K562 (cell line): ENCODE measurements around the gene PGPEP1. TPM values are rescaled to one million over a fixed set of nuclear protein-coding genes. Genes with fewer than 3 reads are reported as not detected.

Experiments
- BRD9 ChIP-seq: fragments of 450-650 bp; IDR thresholded peaks from 2 replicates; pipeline ENCODE4 v1.6.1; 2018; ENCODE audit warnings: low read depth; ENCODE audit not compliant: partially characterized antibody
- E2F3 ChIP-seq: fragments of 250-450 bp; sonication (Bioruptor Pico); IDR thresholded peaks from 2 replicates; pipeline ENCODE4 v1.4.0; 2020; ENCODE audit warnings: mild to moderate bottlenecking
- HDAC1 ChIP-seq, 2 experiments: fragments of 450-650 bp; IDR thresholded peaks; 2 replicates each; pipeline ENCODE4 v1.6.1; 2016 to 2017; ENCODE audit warnings: inconsistent platforms in 1 of 2, mild to moderate bottlenecking in 1 of 2, moderate library complexity in 1 of 2
- LCOR ChIP-seq: sonication (generic); formaldehyde crosslinking; IDR thresholded peaks from 2 replicates; pipeline ENCODE4 v1.8.0; 2022; ENCODE audit warnings: mild to moderate bottlenecking, missing genetic modification reagents
- MAZ ChIP-seq, 2 experiments: fragments of 450-650 bp in 1 of 2; sonication (generic) in 1 of 2; formaldehyde crosslinking; IDR thresholded peaks in 1 of 2; conservative IDR thresholded peaks in 1 of 2; 2 replicates each; pipeline versions ENCODE4 v1.4.0 to v1.5.0; 2020; ENCODE audit warnings: mild to moderate bottlenecking in 1 of 2, missing genetic modification reagents in 1 of 2
- MBD2 ChIP-seq: sonication (generic); IDR thresholded peaks from 2 replicates; pipeline ENCODE4 v1.6.1; 2016; ENCODE audit warnings: low read depth, borderline replicate concordance
- NFE2L1 ChIP-seq: fragments of 450-650 bp; IDR thresholded peaks from 2 replicates; pipeline ENCODE4 v1.6.1; 2016; ENCODE audit warnings: missing genetic modification characterization, low read depth, mild to moderate bottlenecking, missing compliant biosample characterization, moderate library complexity, borderline replicate concordance
- PYGO2 ChIP-seq: fragments of 450-650 bp; IDR thresholded peaks from 2 replicates; pipeline ENCODE4 v1.6.1; 2016; ENCODE audit warnings: mild to moderate bottlenecking, missing genetic modification characterization, moderate library complexity, missing compliant biosample characterization
- SMC3 ChIP-seq: conservative IDR thresholded peaks from 2 replicates; pipeline ENCODE4 v1.6.1; 2011; ENCODE audit warnings: low read depth, low read length, improper control_type of control experiment; ENCODE audit not compliant: insufficient read depth
- SRSF3 ChIP-seq: fragments of 200-400 bp; formaldehyde crosslinking; IDR thresholded peaks from 2 replicates; pipeline ENCODE4 v1.6.1; 2016; ENCODE audit warnings: mild to moderate bottlenecking, low read length, moderate library complexity; ENCODE audit not compliant: insufficient read depth
- polyA plus RNA-seq, 8 experiments: library from polyadenylated mRNA; depleted of rRNA in 4 of 8; stranded (reverse) in 5 of 8; unstranded in 3 of 8; fragments of >200 nt; fragmentation: Nextera tagmentation in 2 of 8; fragmentation: Illumina TruSeq in 1 of 8; extraction: Ambion mirVana in 2 of 8; extraction: Trizol in 1 of 8; gene quantifications; 2 replicates each; pipeline versions ENCODE4 v1.2.1 to v1.2.3, GENCODE V29; 2011 to 2014; ENCODE audit warnings: inconsistent platforms in 1 of 8, missing spikeins in 1 of 8
- total RNA-seq, 7 experiments: library from RNA; depleted of rRNA in 6 of 7; stranded (reverse); fragments of >200 nt in 6 of 7; fragmentation: Illumina TruSeq in 2 of 7; extraction: Trizol in 2 of 7; gene quantifications; 2 replicates each; pipeline versions ENCODE4 v1.2.1 to v1.2.3, GENCODE V29; 2011 to 2021; ENCODE audit warnings: low replicate concordance in 1 of 7
- TF ChIP-seq, protein P1 (sequence below): fragments of 250-450 bp; sonication (Bioruptor Pico); IDR thresholded peaks from 2 replicates; pipeline ENCODE4 v1.4.0; 2020; ENCODE audit warnings: mild to moderate bottlenecking, moderate library complexity
- TF ChIP-seq, protein P2 (sequence below): sonication (generic); IDR thresholded peaks from 2 replicates; pipeline ENCODE4 v1.6.1; 2016
- TF ChIP-seq, protein P3 (sequence below), 2 experiments: fragments of 200-800 bp in 1 of 2; sonication (Bioruptor generic) in 1 of 2; sonication (generic) in 1 of 2; formaldehyde crosslinking in 1 of 2; IDR thresholded peaks in 1 of 2; conservative IDR thresholded peaks in 1 of 2; 2 replicates each; pipeline versions ENCODE4 v1.5.0 to v1.6.1; 2016 to 2020; ENCODE audit warnings: missing compliant biosample characterization in 1 of 2, missing genetic modification characterization in 1 of 2, missing genetic modification reagents in 1 of 2
- TF ChIP-seq, protein P4 (sequence below): fragments of 450-650 bp; formaldehyde crosslinking; IDR thresholded peaks from 2 replicates; pipeline ENCODE4 v1.4.0; 2020; ENCODE audit warnings: mild to moderate bottlenecking, moderate library complexity

PGPEP1 gene
- total and polyA plus RNA-seq, 9 of the 15 experiments (the other 6 are each of a cell fraction or from before 2014, with no cell fraction given) = 10.0 to 69.6 (median 33.5) TPM

DNA sequence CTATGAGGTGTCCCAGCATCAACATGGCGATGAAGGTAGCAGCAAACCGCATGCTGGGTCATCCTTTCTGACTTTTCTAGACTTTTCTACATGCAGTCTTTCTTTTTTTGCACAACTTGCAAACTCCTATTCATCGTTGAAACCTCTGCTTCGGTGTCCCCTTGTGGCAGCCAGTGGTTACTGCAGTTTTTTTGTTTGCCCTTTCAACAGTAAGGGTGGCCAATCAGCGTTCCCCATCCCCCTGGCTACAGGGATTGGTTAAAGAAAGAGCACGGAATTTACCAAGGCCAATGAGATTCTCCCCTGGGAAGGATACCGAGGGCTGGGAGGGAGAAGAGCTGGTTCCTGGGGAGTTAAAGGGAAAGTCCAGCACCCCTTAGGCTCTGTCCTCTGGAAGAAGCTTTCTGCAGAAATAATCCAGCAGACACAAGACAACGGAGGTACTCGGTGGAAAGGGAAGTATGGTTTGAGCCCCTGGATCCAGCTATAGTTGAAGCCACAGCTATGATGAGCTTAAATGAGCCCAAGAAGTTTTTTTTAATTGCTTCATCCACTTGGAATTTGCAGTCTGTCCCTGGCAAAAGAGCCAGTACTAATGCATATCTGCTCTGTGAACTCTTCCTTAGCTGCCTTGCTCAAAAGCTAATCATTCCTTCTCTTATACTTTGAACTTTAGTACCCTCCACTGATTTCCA is 11.9 kb upstream of the PGPEP1 start (continued):
- TF ChIP-seq MBD2 (peak; percentile 61; the same call in 1 of the 2 replicates), E2F3 (no peak), PYGO2 (tag) (0 out of 2 replicates have a peak, but pooled peaks have one; percentile 5), SMC3 (peak; percentile 73), HDAC1 (IDR thresholded peaks at IDR 0.05) (0 out of 4 replicates have a peak, but pooled peaks of 1 of the 2 experiments have one; percentile 10), SRSF3 (no peak), LCOR (CRISPR knock-in tag) (peak; percentile 47; the same call in 1 of the 2 replicates), BRD9 (no peak), MAZ (CRISPR knock-in tag; conservative IDR thresholded peaks at IDR 0.05 in 1 of 2, IDR thresholded peaks at IDR 0.05 in 1 of 2) (peak in 1 of 2 experiments; percentile 71; a peak in 1 of 4 replicates), NFE2L1 (no peak)
- TF ChIP-seq, protein P1, sequence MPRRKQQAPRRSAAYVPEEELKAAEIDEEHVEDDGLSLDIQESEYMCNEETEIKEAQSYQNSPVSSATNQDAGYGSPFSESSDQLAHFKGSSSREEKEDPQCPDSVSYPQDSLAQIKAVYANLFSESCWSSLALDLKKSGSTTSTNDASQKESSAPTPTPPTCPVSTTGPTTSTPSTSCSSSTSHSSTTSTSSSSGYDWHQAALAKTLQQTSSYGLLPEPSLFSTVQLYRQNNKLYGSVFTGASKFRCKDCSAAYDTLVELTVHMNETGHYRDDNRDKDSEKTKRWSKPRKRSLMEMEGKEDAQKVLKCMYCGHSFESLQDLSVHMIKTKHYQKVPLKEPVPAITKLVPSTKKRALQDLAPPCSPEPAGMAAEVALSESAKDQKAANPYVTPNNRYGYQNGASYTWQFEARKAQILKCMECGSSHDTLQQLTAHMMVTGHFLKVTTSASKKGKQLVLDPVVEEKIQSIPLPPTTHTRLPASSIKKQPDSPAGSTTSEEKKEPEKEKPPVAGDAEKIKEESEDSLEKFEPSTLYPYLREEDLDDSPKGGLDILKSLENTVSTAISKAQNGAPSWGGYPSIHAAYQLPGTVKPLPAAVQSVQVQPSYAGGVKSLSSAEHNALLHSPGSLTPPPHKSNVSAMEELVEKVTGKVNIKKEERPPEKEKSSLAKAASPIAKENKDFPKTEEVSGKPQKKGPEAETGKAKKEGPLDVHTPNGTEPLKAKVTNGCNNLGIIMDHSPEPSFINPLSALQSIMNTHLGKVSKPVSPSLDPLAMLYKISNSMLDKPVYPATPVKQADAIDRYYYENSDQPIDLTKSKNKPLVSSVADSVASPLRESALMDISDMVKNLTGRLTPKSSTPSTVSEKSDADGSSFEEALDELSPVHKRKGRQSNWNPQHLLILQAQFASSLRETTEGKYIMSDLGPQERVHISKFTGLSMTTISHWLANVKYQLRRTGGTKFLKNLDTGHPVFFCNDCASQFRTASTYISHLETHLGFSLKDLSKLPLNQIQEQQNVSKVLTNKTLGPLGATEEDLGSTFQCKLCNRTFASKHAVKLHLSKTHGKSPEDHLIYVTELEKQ = no peak
- TF ChIP-seq, protein P2, sequence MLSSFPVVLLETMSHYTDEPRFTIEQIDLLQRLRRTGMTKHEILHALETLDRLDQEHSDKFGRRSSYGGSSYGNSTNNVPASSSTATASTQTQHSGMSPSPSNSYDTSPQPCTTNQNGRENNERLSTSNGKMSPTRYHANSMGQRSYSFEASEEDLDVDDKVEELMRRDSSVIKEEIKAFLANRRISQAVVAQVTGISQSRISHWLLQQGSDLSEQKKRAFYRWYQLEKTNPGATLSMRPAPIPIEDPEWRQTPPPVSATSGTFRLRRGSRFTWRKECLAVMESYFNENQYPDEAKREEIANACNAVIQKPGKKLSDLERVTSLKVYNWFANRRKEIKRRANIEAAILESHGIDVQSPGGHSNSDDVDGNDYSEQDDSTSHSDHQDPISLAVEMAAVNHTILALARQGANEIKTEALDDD = peak; percentile 23; the same call in 1 of the 2 replicates
- TF ChIP-seq, protein P3, sequence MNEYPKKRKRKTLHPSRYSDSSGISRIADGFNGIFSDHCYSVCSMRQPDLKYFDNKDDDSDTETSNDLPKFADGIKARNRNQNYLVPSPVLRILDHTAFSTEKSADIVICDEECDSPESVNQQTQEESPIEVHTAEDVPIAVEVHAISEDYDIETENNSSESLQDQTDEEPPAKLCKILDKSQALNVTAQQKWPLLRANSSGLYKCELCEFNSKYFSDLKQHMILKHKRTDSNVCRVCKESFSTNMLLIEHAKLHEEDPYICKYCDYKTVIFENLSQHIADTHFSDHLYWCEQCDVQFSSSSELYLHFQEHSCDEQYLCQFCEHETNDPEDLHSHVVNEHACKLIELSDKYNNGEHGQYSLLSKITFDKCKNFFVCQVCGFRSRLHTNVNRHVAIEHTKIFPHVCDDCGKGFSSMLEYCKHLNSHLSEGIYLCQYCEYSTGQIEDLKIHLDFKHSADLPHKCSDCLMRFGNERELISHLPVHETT (CRISPR knock-in tag; conservative IDR thresholded peaks at IDR 0.05 in 1 of 2, IDR thresholded peaks at IDR 0.05 in 1 of 2) = peak in 1 of 2 experiments; percentile 47; a peak in 1 of 4 replicates
- TF ChIP-seq, protein P4, sequence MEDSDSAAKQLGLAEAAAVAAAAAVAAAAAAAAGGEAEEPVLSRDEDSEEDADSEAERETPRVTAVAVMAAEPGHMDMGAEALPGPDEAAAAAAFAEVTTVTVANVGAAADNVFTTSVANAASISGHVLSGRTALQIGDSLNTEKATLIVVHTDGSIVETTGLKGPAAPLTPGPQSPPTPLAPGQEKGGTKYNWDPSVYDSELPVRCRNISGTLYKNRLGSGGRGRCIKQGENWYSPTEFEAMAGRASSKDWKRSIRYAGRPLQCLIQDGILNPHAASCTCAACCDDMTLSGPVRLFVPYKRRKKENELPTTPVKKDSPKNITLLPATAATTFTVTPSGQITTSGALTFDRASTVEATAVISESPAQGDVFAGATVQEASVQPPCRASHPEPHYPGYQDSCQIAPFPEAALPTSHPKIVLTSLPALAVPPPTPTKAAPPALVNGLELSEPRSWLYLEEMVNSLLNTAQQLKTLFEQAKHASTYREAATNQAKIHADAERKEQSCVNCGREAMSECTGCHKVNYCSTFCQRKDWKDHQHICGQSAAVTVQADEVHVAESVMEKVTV (CRISPR knock-in tag) = peak; percentile 74
